ENCODE measurements around the gene DENND1A. TPM values are rescaled to one million over a fixed set of nuclear protein-coding genes. Genes with fewer than 3 reads are reported as not detected.
A peak's percentile ranks its signal among the peaks of the same experiment; 100 is the strongest.

Gene DENND1A
- polyA plus RNA-seq, 1 donor: 12.2 TPM

GRCh38 chr9:123465304-123465703, 464.6 kb downstream of the DENND1A start:
- no peak for DNase-seq (ENCODE audit: low read depth)

- DNase-seq (ENCODE audit: low read depth): no peak
These were observed 469.8 kb downstream of the DENND1A start for GRCh38 chr9:123460091-123460490.

- peak; percentile 34 for DNase-seq (ENCODE audit: low read depth)
These were observed 472.3 kb downstream of the DENND1A start for GRCh38 chr9:123457583-123457982.

- no peak for DNase-seq (ENCODE audit: low read depth)
These were observed 473.9 kb downstream of the DENND1A start for GRCh38 chr9:123456011-123456410.

- DNase-seq (ENCODE audit: low read depth): no peak
These were observed 474.7 kb downstream of the DENND1A start for GRCh38 chr9:123455187-123455586.

- DNase-seq (ENCODE audit: low read depth): peak; percentile 11
These were observed 475.6 kb downstream of the DENND1A start for GRCh38 chr9:123454361-123454760.

- peak; percentile 59 for DNase-seq (ENCODE audit: low read depth)
These were observed 476.1 kb downstream of the DENND1A start for GRCh38 chr9:123453831-123454321.

- DNase-seq (ENCODE audit: low read depth): peak; percentile 68
These were observed 476.8 kb downstream of the DENND1A start for GRCh38 chr9:123453076-123453667.

- no peak for DNase-seq (ENCODE audit: low read depth)
These were observed 478.9 kb downstream of the DENND1A start for GRCh38 chr9:123450996-123451395.

- DNase-seq (ENCODE audit: low read depth): no peak
These were observed 479.7 kb downstream of the DENND1A start for GRCh38 chr9:123450098-123450770.

- DNase-seq (ENCODE audit: low read depth): no peak
These were observed 481.8 kb downstream of the DENND1A start for GRCh38 chr9:123447934-123448646.

GRCh38 chr9:123445981-123446610, 483.8 kb downstream of the DENND1A start:
- no peak for DNase-seq (ENCODE audit: low read depth)

- DNase-seq (ENCODE audit: low read depth): no peak
These were observed 484.8 kb downstream of the DENND1A start for GRCh38 chr9:123445116-123445515.

GRCh38 chr9:123441769-123442168, 488.2 kb downstream of the DENND1A start:
- DNase-seq (ENCODE audit: low read depth): no peak

GRCh38 chr9:123440256-123440655, 489.7 kb downstream of the DENND1A start:
- no peak for DNase-seq (ENCODE audit: low read depth)

GRCh38 chr9:123438821-123439220, 491.1 kb downstream of the DENND1A start:
- DNase-seq (ENCODE audit: low read depth): no peak

- no peak for DNase-seq (ENCODE audit: low read depth)
These were observed 491.6 kb downstream of the DENND1A start for GRCh38 chr9:123438321-123438720.

GRCh38 chr9:123437201-123437600, 492.7 kb downstream of the DENND1A start:
- DNase-seq (ENCODE audit: low read depth): no peak

- no peak for DNase-seq (ENCODE audit: low read depth)
These were observed 494.5 kb downstream of the DENND1A start for GRCh38 chr9:123435471-123435870.

GRCh38 chr9:123434619-123435240, 495.2 kb downstream of the DENND1A start:
- DNase-seq (ENCODE audit: low read depth): no peak

GRCh38 chr9:123432331-123433236, 497.3 kb downstream of the DENND1A start:
- no peak for DNase-seq (ENCODE audit: low read depth)

Measured in forelimb muscle (tissue), 1 donor.